Measurements from ENCODE around the gene HOMER3.
"Not testable (repeated sequence)": the region's sequence is repeated elsewhere in the genome, so short reads cannot be mapped to it uniquely, and the experiment has no call there.

The HOMER3 gene

DNA sequence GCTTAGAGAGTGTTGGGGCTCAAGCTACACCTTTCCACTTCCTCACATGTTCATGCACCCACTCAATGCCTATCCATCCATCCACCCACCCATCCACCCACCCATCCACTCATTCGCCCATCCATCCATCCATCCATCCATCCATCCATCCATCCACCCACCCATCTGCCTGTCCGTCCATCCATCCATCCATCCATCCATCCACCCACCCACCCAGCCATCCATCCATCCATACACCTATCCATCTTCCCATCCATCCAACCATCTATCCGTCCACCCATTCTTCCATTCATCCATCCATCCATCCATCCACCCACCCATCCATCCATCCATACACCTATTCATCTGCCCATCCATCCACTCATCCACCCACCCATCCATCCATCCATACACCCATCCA, 13.1 kb upstream of the HOMER3 start:
- H3K4me3 ChIP-seq (ENCODE audit: low read depth, low read length) = no peak overlapping the region

DNA sequence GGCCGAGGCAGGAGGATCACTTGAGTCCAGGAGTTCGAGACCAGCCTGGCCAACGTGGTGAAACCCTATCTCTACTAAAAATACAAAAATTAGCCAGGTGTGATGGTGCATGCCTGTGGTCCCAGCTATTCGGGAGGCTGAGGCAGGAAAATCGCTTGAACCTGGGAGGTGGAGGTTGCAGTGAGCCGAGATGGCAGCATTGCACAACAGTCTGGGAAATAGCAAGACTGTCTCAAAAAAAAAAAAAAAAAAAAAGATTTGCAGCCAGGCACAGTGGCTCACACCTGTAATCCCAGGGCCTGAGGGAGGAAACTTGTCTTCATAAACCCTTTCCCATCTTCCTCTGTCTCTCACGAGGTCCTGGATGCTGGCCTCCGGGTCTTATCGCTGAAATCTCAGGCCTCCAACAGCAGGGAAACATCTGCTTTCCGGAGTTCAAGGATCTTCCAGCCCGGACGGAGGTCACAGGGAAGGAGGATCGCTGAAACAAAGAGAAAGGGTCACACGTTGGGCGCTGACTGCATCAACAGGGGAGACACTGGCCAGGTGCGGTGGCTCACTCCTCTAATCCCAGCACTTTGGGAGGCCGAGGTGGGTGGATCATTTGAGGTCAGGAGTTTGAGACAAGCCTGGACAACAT, 11.5 kb upstream of the HOMER3 start:
- not testable (repeated sequence) for H3K4me3 ChIP-seq (ENCODE audit: low read depth, low read length)

DNA sequence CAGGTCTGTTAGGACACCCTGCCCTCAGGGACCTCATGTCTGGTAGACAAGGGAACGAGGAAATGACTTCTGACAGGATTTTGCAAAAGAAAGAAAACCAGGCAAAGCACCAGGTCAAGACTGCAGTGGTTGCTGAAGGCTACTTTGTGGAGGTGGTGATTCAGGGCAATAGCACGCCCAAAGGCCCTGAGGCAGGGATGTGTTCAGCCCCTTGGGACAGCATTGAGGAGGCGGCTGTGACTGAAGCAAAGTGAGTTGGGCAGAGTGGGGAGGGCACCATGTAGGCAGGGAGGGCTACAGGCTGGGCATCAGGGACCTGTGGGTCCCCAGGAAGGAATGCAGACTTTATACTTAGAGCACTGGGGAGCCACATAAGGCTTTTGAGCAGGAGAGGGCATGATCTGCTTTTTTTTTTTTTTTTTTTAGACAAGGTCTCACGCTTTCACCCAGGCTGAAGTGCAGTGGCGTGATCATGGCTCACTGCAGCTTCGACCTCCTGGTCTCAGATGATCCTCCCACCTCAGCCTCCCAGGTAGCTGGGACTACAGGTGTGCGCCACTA, 10.8 kb upstream of the HOMER3 start:
- H3K4me3 ChIP-seq (ENCODE audit: low read depth, low read length) = no peak overlapping the region

DNA sequence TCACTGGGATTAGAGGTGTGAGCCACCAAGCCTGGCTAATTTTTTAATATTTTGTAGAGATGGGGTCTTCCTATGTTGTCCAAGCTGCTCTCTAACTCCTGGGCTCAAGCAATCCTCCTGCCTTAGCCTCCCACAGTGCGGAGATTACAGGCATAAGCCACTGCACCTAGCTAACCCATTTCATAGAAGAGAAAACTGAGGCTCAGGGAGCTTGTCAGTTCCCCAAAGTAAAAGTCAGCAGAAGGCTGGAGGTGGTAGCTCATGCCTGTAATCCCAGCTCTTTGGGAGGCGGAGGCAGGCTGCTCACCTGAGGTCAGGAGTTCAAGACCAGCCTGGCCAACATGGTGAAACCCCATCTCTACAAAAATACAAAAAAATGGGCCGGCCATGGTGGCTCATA, 8.8 kb upstream of the HOMER3 start:
- no peak overlapping the region for H3K4me3 ChIP-seq (ENCODE audit: low read depth, low read length)

DNA sequence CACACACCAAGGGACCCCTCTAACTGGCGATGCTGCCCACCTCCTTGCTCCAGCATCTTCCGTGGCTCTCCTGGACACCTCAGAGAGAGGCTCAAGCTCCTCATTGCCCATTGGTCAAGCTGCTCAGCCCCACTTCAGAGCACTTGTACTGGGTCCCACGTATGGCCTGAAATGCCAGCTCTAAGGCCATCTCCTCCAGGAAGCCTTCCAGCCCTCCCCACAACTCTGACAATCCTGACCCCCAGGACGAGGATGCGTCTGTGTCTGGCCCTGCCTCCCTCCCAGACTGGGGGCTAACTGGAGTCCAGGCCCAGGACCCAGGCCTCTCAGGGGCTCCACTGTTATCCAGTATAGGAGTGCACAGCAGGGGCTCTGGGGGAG, 7.9 kb upstream of the HOMER3 start:
- no peak overlapping the region for H3K4me3 ChIP-seq (ENCODE audit: low read depth, low read length)

DNA sequence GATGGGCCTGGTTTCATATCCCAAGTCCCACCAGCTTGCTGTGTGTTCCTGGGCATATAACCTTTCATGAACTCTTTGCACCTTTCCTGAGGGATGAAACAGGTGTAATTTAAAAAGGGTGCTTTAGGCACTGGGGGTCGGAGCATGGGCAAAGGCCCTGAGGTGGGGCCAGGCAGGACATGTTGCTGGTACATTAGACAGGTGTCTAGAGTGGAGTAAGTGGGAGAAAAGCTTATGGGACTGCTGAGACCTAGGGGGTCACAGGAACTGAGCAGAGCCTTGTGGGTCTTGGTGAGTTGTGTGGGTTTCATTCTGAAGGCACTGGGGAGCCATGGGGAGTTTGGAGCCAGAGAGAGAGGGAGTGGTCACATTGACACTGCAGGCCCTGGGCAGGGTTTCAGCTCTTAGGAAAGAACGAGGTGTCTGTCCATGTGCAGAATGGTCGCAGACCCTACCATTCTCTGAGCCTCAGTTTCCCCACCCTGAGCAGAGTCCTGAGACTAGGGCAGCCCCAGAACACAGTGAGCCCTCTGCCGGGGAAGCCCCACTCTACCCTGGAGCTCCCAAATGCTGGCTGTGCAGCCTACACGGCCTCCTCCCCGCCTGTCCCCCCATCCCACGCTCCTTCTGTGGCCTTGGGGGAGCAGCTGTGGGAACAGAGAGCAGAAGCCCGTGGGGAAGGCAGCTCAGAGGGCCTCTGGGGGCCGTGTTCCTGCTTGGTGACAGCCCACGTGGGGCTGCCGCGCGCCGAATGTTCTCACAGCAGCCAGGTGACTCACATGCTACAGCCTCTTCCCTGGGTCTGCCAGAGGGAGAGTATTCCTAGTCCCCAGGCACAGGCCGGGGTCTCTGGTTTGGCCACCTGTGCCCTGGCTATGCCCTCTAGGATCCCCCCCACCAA, 7.3 kb upstream of the HOMER3 start:
- no peak overlapping the region for H3K4me3 ChIP-seq (ENCODE audit: low read depth, low read length)

DNA sequence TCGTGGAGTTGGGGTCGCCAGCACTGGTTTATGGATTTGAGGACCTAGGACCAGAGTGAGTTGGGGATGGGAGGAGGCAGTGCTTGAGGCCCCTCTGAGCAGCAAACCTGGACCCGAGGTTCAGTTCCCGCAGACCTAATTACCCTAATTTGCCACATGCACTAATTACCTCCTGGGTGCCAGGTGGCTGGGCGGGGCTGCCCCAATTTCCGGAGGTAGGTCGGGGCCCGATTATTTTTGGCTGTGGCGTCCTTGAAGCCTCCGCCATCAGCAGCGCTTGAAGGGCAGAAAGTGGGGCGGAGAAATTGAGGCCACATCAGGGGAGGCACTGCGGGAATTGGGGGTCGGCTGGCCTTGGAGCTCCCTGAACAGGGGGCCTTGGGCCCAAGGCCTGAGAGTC, 5.9 kb upstream of the HOMER3 start:
- no peak overlapping the region for H3K4me3 ChIP-seq (ENCODE audit: low read depth, low read length)

DNA sequence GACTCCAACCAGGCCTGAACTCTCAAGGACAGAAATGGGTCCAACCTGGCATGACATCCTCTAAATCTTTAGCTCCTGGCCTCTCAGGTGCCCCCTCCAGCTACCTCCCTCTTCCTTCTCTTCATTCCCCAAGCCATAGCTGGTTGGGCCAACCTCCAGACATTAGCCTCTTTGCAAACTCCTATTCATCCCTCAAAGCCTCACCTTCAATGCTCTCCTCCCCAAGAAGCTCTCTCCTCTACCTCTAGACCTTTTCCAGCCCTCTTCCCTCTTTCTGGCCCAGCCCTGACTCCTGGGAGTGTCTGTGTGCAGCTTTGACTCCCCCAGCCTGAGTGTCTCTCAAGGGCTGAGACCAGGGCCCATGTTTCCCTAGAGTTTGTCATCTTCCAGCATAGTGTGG, 5.3 kb upstream of the HOMER3 start:
- no peak overlapping the region for H3K4me3 ChIP-seq (ENCODE audit: low read depth, low read length)

DNA sequence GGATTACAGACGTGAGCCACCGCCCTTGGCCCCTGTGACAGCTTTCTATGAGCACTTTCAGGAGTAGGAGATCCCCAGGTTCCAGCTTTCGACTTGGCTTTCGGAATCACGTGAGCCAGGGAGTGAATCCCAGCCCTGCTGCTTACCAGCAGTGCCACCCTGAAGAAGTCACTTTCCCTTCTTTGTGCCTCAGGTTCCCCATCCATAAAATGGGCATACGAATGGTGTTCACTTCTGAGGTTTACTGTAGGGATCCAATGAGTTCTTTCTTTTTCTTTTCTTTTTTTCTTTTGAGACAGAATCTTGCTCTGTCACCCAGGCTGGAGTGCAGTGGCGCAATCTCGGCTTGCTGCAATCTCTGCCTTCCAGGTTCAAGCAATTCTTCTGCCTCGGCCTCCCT, 4.3 kb upstream of the HOMER3 start:
- no peak overlapping the region for H3K4me3 ChIP-seq (ENCODE audit: low read depth, low read length)

DNA sequence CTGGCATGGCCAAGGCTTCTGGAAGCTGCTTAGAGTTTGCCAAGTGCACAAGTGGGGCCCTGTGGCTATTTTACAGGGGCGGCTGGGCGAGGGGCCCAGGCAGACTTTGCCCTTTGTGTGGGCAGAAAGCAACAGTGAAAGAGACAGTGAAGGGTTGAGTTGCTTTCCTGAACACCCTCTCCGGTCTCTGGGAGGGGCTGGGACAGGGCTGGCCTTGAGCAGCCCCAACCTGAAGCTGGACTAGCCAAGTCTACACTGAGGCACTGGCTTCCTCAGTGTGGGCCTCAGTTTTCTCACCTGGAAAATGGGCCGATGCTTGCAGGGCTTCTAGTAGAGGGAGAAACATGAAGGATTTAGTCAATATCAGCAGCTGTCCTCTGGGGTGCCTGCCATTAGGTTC, 2.4 kb upstream of the HOMER3 start:
- no peak overlapping the region for H3K4me3 ChIP-seq (ENCODE audit: low read depth, low read length)

DNA sequence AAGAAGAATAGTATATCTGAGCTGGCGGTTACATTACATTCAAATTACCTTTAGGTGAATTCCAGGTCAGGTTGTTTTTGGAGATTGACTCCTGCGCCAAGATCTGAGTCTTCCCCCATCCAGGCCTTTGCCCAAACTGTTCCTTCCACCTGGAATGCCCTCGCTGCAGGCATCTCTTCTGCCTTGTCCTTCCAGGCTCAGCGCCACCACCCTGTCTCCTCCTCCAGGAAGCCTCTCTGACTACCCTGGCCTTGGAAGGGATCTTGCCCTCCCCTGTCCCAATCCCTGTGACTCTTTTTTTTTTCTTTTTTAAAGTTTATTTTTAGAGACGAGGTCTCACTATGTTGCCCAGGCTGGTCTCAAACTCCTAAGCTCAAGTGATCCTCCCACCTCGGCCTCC, 1.7 kb upstream of the HOMER3 start:
- H3K4me3 ChIP-seq (ENCODE audit: low read depth, low read length) = no peak overlapping the region

DNA sequence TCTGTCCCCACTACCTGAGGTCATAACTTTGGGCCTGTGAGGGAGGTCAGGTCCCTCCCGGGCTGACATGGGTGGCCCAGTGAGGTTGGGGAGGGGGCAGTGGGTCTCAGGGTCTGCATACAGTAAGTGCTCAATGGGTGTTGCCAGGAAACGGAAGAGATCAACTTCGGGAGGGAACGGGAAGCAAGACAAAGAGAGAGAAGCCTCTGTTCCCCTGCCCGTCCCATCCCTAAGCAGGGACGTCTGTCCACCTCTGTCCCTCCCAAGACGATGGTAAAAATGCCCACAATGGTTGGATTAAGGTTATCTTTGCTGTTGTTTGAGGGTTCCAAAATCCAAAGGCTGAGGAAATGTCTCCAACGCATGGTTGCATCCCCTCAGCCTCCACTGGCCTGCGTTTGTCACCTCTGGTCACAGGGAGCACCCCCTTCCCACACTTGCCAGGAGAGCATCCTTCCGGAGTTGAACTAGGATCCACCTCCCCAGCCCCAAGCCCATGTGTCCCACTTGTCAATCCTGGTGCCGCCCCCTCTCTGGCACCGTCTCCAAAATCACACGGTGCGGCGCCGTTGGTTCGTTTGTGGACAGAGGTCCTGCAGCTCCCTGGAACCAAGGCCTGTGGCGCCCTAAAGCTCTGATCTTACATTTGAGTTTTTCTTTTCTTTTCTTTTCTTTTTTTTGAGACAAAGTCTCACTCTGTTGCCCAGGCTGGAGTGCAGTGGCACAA, 774 bp upstream of the HOMER3 start:
- H3K4me3 ChIP-seq (ENCODE audit: low read depth, low read length) = no peak overlapping the region

DNA sequence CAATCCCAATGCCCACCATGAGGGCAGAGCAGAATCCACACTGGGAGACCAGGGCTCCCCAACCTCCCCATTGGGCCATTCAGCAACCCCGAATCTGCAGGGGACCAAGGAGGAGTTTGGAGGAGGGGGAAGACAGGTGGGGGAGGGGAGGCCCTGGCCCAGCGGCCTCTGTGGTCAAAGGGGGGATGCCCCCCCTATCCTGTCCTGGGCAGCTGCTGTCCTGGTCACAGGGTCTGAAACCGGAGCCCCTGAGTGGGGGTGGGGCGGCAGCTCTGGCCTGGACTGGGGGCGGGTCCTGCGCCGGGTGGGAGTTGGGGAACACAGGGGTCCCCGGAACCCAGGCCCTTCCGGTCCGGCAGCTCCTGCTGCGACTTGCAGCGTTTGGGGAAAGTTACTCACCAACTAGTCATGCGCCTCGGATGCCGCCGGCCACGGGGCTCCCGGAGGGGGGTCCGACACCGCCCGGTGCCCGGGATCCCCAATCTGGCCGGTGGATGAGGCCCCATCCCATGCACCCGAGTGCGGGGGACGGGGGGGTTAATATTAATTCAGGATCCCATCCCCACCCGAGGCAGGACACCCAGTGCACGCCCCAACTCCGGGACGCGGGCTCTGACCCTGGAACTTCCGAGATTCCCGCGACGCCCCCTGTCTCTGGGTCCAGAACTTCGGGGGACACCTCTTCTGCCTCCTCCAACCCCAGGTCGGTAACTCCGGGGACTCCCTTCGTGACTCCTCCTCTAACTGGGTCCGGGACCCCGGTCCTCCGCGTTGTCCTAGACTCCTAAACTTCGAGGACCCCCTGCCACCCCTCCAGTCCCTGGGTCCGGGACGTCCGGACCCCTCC, 872 bp downstream of the HOMER3 start:
- peak overlapping the region; percentile 58 for H3K4me3 ChIP-seq (ENCODE audit: low read depth, low read length)

DNA sequence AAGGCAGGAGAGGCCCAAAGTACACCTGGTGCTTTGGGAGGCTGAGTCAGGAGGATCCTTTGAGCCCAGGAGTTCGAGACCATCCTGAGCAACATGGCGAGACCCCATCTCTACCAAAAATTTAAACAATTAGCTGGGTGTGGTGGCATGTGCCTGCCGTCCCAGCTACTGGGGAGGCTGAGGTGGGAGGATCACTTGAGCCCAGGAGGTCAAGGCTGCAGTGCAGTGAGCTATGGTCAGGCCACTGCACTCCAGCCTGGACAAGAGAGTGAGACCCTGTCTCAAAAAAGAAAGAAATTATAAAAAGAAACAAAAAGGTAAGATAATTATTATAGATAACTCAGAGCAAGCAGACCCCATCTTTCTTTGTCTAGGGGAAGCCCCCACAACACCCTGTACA, 1.9 kb downstream of the HOMER3 start:
- no peak overlapping the region for H3K4me3 ChIP-seq (ENCODE audit: low read depth, low read length)

DNA sequence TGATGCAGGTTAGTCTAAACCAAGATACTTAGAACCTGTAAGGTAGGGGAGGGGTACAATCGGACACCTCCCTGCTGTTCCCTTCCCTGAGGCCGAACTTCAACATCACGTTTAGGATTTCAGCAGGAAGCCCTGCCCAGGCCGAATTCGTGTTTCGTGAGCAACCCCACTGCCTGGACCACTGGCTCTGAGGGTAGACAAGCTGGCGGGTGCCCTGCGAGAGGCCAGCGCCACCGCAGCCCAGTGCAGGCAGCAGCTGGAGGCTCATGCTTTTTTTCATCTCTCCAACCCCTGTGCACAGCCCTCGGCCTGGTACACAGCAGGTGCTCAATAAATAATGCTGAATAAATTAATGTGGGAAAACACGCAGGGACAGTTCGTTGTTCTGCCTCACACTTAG, 7.7 kb downstream of the HOMER3 start:
- H3K4me3 ChIP-seq (ENCODE audit: low read depth, low read length) = no peak overlapping the region

DNA sequence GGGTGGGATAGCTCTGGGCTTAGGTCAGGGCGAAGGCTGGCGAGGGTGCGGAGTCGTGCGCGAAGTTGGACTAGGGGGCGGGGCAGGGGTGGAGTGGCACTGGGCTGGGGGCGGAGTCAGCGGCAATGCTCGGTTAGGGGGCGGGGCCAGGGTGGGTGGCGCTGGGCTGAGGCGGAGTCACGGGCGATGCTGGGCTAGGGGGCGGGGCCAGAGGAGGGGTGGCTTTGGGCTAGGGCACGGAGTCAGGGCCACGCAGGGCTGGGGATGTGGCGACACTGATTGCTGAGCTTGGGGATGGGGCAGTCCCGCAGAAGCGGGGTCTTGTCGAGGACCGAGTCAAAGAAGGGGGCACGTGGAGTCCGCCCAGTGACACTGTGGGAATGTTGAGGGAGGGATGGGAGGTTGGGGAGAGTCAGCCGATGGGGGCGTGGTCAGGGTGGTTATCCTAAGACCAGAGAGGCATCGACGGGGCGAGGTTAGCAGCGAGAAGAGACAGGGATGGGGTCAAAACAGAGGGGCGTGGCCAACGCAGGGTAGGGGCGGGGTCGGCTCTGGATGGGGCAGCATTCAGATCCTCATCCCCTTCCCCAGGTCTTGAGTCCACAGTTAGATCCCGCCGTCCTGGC, 8.7 kb downstream of the HOMER3 start:
- H3K4me3 ChIP-seq (ENCODE audit: low read depth, low read length) = peak overlapping the region; percentile 40

DNA sequence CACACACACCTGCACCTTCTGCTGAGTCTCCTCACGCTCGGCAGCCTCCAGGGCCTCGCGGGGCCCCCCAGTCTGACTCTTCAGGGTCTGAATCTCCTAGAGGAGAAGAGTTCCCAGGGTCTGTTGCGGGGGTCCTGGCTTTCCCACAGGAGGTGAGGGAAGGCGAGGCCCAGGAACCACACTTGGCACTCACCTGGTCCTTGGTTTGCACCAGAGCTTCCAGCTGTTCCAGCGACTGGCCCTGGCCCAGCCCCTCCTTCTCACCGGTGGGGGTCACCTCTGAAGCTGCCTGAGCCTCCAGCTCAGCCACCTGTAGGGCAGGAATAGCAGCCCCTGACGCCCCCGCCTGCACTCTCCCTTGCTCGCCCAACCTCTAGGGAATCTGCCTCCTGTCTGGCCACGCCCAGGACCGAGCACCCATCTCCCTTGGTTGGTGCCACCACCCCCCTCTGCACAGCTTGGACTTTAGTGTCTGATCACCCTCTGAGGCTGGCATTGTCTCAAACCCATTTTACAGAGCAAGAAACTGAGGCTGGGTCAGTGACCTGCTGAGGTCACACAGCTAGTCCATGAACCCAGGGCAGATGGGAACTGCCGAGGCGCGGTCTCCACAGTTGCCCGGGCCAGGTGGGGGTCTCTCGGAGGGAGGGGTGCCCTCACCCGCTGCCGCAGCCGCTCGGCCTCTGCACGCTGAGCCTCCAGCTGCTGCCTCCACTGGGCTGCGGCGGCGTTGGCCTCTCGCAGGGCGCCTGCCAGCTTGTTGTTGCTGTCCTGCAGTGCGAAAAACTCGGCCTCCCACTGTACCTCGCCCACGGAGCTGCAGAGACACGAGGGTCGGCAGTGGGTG, 9.5 kb downstream of the HOMER3 start:
- no peak overlapping the region for H3K4me3 ChIP-seq (ENCODE audit: low read depth, low read length)

DNA sequence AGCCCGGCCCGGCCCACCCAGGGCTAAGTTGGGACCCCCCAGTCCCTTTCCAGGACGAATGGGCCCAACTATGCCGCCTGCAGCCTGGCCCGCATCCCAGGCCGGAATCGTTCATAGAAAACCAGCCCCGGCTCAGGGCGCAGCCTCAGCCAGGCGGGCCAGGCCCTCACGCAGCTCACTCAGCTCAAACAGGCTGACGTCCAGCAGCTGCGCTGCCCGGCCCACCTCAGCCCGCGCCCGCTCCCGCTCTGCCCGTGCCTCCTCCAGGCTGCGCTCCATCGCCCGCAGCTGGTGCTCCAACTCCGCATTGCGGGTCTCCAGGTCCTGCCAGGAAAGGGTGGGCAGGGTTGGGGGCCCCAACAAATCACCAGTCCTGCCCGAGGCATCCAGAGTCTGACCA, 11.7 kb downstream of the HOMER3 start:
- no peak overlapping the region for H3K4me3 ChIP-seq (ENCODE audit: low read depth, low read length)

DNA sequence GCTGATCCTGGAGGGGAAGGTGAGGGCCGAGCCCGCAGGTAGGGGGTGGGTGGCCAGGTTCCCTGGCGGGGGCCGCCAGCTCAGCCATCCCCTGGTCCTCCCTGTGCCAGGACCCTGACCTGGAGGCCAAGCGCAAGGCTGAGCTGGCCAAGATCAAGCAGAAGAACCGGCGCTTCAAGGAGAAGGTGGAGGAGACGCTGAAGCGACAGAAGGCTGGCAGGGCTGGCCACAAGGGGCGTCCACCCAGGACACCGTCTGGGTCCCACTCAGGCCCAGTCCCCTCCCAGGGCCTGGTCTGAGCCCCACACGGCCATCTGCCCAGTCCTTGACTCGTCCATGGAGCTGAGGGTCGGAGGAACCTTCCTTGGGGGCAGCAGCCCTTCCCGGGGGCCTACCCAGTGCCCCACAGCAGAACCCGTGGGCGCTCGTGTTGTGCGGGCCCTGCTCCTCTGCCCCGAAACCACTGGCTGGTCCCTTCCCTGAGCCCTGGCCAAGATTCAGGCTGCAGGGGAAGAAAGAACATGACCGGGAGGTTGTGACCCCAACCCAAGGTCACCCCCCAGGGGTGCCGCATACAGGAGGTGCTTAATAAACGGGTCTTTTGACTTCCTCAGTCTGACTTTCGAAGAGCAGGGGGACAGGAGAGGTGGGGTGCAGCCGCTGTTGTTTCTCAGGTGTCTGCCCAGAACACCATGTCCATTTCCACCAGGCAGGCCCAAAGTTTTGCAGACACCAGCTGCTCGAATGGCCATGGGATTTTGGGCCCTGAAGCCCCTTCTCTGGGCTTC, 12.8 kb downstream of the HOMER3 start:
- no peak overlapping the region for H3K4me3 ChIP-seq (ENCODE audit: low read depth, low read length)

Measured in iPS-11a (cell line).